ENCODE data around the gene AQP1.

GRCh38 chr7:30968294-30968693, 56.6 kb downstream of the AQP1 start:
- TF ChIP-seq CTCF (IDR thresholded peaks at IDR 0.05) (no peak), EP300 (IDR thresholded peaks at IDR 0.05) (no peak), POLR2AphosphoS5 (IDR thresholded peaks at IDR 0.05) (no peak)

Measured in gastroesophageal sphincter (tissue), 3 donors.